WTC11 (cell line): ENCODE results near the gene GNG13. TPM values are rescaled to one million over a fixed set of nuclear protein-coding genes. Genes with fewer than 3 reads are reported as not detected.

ENCODE experiments used
- ATAC-seq: fragments of 200-7000 bp; cut with Tn5 transposase; 2 replicates; pipeline ENCODE4 v1.10.0; 2021; ENCODE audit warnings: mild to moderate bottlenecking, moderate library complexity
- CTCF ChIA-PET: fragments of 300-600 bp; sonication (Branson Sonifier 250); formaldehyde crosslinking; loops from one replicate; lab custom pipeline; 2021; ENCODE audit warnings: antibody characterized with exemption; lab: Charles Lee
- POLR2A ChIA-PET: fragments of 350-600 bp; sonication (Branson Sonifier 250); formaldehyde crosslinking; loops from one replicate; lab custom pipeline; 2021; ENCODE audit warnings: antibody characterized with exemption; lab: Charles Lee
- DNase-seq: peaks from one replicate; pipeline ENCODE4 v3.0.0; 2021; ENCODE audit warnings: low spot score
- H3K27ac Mint-ChIP-seq: 2 replicates; pipeline ENCODE4 v1.8.0; 2021; ENCODE audit warnings: mixed read lengths
- H3K27me3 Mint-ChIP-seq: 2 replicates; pipeline ENCODE4 v1.8.0; 2021; ENCODE audit warnings: low read depth, mild to moderate bottlenecking, moderate library complexity, mixed read lengths
- H3K36me3 Mint-ChIP-seq: 2 replicates; pipeline ENCODE4 v1.8.0; 2021; ENCODE audit warnings: mixed read lengths
- H3K4me1 Mint-ChIP-seq: 2 replicates; pipeline ENCODE4 v1.8.0; 2022; ENCODE audit warnings: mixed read lengths
- H3K4me3 Mint-ChIP-seq: 2 replicates; pipeline ENCODE4 v1.8.0; 2021; ENCODE audit warnings: mild to moderate bottlenecking, moderate library complexity, mixed read lengths
- H3K9me3 Mint-ChIP-seq: 2 replicates; pipeline ENCODE4 v1.8.0; 2021; ENCODE audit warnings: mixed read lengths
- AFF4 ChIP-seq: sonication (generic); formaldehyde crosslinking; IDR thresholded peaks from 2 replicates; pipeline ENCODE4 v1.8.1; 2023; ENCODE audit warnings: mild to moderate bottlenecking, missing genetic modification reagents, borderline replicate concordance
- CREM ChIP-seq: sonication (generic); formaldehyde crosslinking; IDR thresholded peaks from 2 replicates; pipeline ENCODE4 v1.8.1; 2022; ENCODE audit warnings: mild to moderate bottlenecking, missing genetic modification reagents, moderate library complexity
- E2F1 ChIP-seq: sonication (generic); formaldehyde crosslinking; IDR thresholded peaks from 2 replicates; pipeline ENCODE4 v1.8.0; 2022; ENCODE audit warnings: mild to moderate bottlenecking, missing genetic modification reagents
- E2F5 ChIP-seq: sonication (generic); formaldehyde crosslinking; IDR thresholded peaks from 2 replicates; pipeline ENCODE4 v1.8.1; 2022; ENCODE audit warnings: mild to moderate bottlenecking, moderate library complexity, missing genetic modification reagents
- ETV6 ChIP-seq: sonication (generic); formaldehyde crosslinking; IDR thresholded peaks from 2 replicates; pipeline ENCODE4 v1.8.1; 2022; ENCODE audit warnings: mild to moderate bottlenecking, missing genetic modification reagents
- FOXJ3 ChIP-seq: sonication (generic); formaldehyde crosslinking; IDR thresholded peaks from 2 replicates; pipeline ENCODE4 v1.9.0; 2021; ENCODE audit warnings: missing genetic modification reagents, mild to moderate bottlenecking, borderline replicate concordance
- FOXP1 ChIP-seq: sonication (generic); formaldehyde crosslinking; IDR thresholded peaks from 2 replicates; pipeline ENCODE4 v1.8.0; 2022; ENCODE audit warnings: missing genetic modification reagents, mild to moderate bottlenecking, moderate library complexity, borderline replicate concordance
- GRHL2 ChIP-seq: fragments of 250-450 bp; sonication (Bioruptor Pico); IDR thresholded peaks from 2 replicates; pipeline ENCODE4 v1.8.0; 2022; ENCODE audit warnings: mild to moderate bottlenecking, moderate library complexity; ENCODE audit not compliant: insufficient replicate concordance, severe bottlenecking
- NFE2L1 ChIP-seq: sonication (generic); formaldehyde crosslinking; IDR thresholded peaks from 2 replicates; pipeline ENCODE4 v1.8.1; 2023; ENCODE audit warnings: missing genetic modification reagents
- NFYB ChIP-seq: sonication (generic); formaldehyde crosslinking; conservative IDR thresholded peaks from 2 replicates; pipeline ENCODE4 v1.8.0; 2022; ENCODE audit warnings: low read depth, missing genetic modification reagents
- NR3C1 ChIP-seq: sonication (generic); formaldehyde crosslinking; conservative IDR thresholded peaks from 2 replicates; pipeline ENCODE4 v1.8.1; 2023; ENCODE audit warnings: low read depth, mild to moderate bottlenecking, missing genetic modification reagents
- OVOL2 ChIP-seq: fragments of 250-450 bp; sonication (Bioruptor Pico); IDR thresholded peaks from 2 replicates; pipeline ENCODE4 v1.9.0; 2021; ENCODE audit warnings: mild to moderate bottlenecking, borderline replicate concordance
- RELA ChIP-seq: sonication (generic); formaldehyde crosslinking; IDR thresholded peaks from 2 replicates; pipeline ENCODE4 v1.8.1; 2022; ENCODE audit warnings: missing genetic modification reagents, mild to moderate bottlenecking, borderline replicate concordance
- SOX15 ChIP-seq: fragments of 250-450 bp; sonication (Bioruptor Pico); IDR thresholded peaks from 2 replicates; pipeline ENCODE4 v1.9.0; 2021; ENCODE audit warnings: mild to moderate bottlenecking
- TCF7 ChIP-seq: sonication (generic); formaldehyde crosslinking; IDR thresholded peaks from 2 replicates; pipeline ENCODE4 v1.8.0; 2022; ENCODE audit warnings: mild to moderate bottlenecking, low read depth, missing genetic modification reagents, moderate library complexity
- ZNF121 ChIP-seq: sonication (generic); formaldehyde crosslinking; IDR thresholded peaks from 2 replicates; pipeline ENCODE4 v1.8.0; 2023; ENCODE audit warnings: missing genetic modification reagents
- ZNF263 ChIP-seq: sonication (generic); formaldehyde crosslinking; IDR thresholded peaks from 2 replicates; pipeline ENCODE4 v1.8.1; 2022; ENCODE audit warnings: low read depth, mild to moderate bottlenecking, moderate library complexity, missing genetic modification reagents
- total RNA-seq: library from RNA; stranded (reverse); gene quantifications from 3 replicates; pipeline ENCODE4 v1.2.3, GENCODE V29; 2021
- TF ChIP-seq, protein P1 (sequence below): sonication (generic); formaldehyde crosslinking; conservative IDR thresholded peaks from 2 replicates; pipeline ENCODE4 v1.8.1; 2023; ENCODE audit warnings: mild to moderate bottlenecking, low read depth, missing genetic modification reagents, moderate library complexity
- TF ChIP-seq, protein P2 (sequence below): sonication (generic); formaldehyde crosslinking; IDR thresholded peaks from 2 replicates; pipeline ENCODE4 v1.8.0; 2022; ENCODE audit warnings: mild to moderate bottlenecking, missing genetic modification reagents

Gene GNG13
- total RNA-seq, 1 experiment from 2014 or later = not detected

DNA sequence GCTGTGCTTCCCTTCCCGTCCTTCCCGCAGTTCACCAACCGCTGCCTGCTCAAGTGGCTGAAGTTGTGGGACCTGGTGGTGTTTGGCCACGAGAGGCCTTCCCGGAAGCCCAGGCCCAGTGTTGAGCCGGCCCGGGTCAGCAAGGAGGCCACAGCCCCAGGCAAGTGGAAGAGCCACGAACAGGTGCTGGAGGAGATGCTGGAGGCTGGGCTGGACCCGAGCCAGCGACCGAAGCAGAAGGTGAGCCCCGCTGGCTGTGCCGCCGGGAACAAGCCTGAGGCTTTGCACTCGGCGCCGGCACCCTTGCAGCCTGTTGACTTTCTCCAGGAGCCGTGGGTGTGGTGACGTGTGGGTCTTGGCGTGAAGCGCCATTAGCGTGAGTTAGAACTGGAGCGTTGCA, 9.4 kb downstream of the GNG13 start (continued):
- no peak for TF ChIP-seq SOX15 (CRISPR knock-in tag)
- TF ChIP-seq, all 79 proteins: peak for 0

DNA sequence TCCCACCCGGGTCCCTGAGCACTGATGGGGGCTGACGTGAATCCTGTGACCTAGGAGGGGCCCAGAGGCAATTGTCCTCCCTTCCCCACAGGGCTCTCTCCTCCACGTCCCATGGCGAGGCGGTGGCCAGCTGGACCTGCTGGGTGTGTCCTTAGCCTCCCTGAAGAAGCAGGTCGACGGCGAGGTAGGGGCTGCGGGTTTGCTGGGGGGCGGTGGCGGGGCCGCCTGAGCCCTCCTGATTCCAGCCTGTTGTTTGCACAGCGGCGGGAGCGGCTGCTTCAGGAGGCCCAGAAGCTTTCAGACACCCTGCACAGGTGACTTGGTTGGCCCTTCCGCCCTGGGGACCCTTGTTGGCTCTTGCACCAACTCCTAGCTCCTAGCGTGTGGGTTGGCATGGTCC, 10.4 kb downstream of the GNG13 start:
- Mint-ChIP-seq H3K36me3 (peaks cover 11% of the 10 kb centered on the region), H3K27ac (no peak overlapping the region), H3K27me3 (no peaks in the 10 kb centered on the region), H3K9me3 (no peaks in the 10 kb centered on the region), H3K4me3 (peak overlapping the region; percentile 73), H3K4me1 (no peaks in the 10 kb centered on the region)
- TF ChIP-seq FOXJ3 (no peak), OVOL2 (CRISPR knock-in tag) (no peak)
- ChIA-PET CTCF (no interaction called here), POLR2A (interaction anchor here (2.7 kb wide), 1 partner anchor 11 kb away, joined by 12 read pairs; the partner anchor contains the start of gene GNG13)
- DNase-seq = no peak
- ATAC-seq = no peak

- Mint-ChIP-seq H3K27me3 (no peaks in the 10 kb centered on the region), H3K27ac (no peak overlapping the region), H3K9me3 (no peaks in the 10 kb centered on the region), H3K36me3 (peaks cover 11% of the 10 kb centered on the region), H3K4me3 (peak overlapping the region; percentile 73), H3K4me1 (no peaks in the 10 kb centered on the region)
- ChIA-PET POLR2A (interaction anchor here (0.9 to 2.7 kb wide), 3 partner anchors 12 to 60 kb away, joined by 3 to 12 read pairs (median 3); partner anchors contain the start of gene GNG13), CTCF (interaction anchor here (1.3 to 3.0 kb wide), 8 partner anchors 11 to 268 kb away, joined by 4 to 22 read pairs (median 10); partner anchors contain the start of genes ANTKMT, CIAO3, GNG13 and METRN)
- ATAC-seq (no peak), DNase-seq (no peak)
- TF ChIP-seq, protein P1, sequence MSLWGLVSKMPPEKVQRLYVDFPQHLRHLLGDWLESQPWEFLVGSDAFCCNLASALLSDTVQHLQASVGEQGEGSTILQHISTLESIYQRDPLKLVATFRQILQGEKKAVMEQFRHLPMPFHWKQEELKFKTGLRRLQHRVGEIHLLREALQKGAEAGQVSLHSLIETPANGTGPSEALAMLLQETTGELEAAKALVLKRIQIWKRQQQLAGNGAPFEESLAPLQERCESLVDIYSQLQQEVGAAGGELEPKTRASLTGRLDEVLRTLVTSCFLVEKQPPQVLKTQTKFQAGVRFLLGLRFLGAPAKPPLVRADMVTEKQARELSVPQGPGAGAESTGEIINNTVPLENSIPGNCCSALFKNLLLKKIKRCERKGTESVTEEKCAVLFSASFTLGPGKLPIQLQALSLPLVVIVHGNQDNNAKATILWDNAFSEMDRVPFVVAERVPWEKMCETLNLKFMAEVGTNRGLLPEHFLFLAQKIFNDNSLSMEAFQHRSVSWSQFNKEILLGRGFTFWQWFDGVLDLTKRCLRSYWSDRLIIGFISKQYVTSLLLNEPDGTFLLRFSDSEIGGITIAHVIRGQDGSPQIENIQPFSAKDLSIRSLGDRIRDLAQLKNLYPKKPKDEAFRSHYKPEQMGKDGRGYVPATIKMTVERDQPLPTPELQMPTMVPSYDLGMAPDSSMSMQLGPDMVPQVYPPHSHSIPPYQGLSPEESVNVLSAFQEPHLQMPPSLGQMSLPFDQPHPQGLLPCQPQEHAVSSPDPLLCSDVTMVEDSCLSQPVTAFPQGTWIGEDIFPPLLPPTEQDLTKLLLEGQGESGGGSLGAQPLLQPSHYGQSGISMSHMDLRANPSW (CRISPR knock-in tag) = no peak
- TF ChIP-seq NFE2L1 (CRISPR knock-in tag) (no peak), GRHL2 (no peak), NR3C1 (CRISPR knock-in tag) (no peak), NFYB (CRISPR knock-in tag) (no peak), ZNF263 (no peak), TCF7 (CRISPR knock-in tag) (no peak), E2F5 (no peak), RELA (no peak), E2F1 (no peak), OVOL2 (CRISPR knock-in tag) (no peak), CREM (no peak), ZNF121 (CRISPR knock-in tag) (no peak), AFF4 (CRISPR knock-in tag) (no peak), FOXP1 (CRISPR knock-in tag) (no peak), ETV6 (CRISPR knock-in tag) (no peak)
- TF ChIP-seq, protein P2, sequence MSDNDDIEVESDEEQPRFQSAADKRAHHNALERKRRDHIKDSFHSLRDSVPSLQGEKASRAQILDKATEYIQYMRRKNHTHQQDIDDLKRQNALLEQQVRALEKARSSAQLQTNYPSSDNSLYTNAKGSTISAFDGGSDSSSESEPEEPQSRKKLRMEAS = no peak
Measured at GRCh38 chr16:789191-789850, 11.2 kb downstream of the GNG13 start.
